Stimulated activated CD8-positive, alpha-beta memory T cell treated with anti-CD3 and anti-CD28 coated beads, Interleukin-4, amount 100 ng/mL, for 24 hours (primary cell): ENCODE data around the gene ABCG5.

Experiments used
- DNase-seq: peaks from one replicate; pipeline ENCODE4 v3.0.0-alpha.2; 2020; ENCODE audit warnings: low read depth

ABCG5 gene

GRCh38 chr2:43841949-43842865 is 3.6 kb upstream of the ABCG5 start:
- no peak for DNase-seq

- DNase-seq = no peak
Measured at GRCh38 chr2:43840965-43841364, 2.3 kb upstream of the ABCG5 start.

GRCh38 chr2:43839776-43840564 is 1.3 kb upstream of the ABCG5 start:
- no peak for DNase-seq

GRCh38 chr2:43837831-43838559 is 644 bp downstream of the ABCG5 start:
- no peak for DNase-seq

- DNase-seq = no peak
Measured at GRCh38 chr2:43837033-43837432, 1.6 kb downstream of the ABCG5 start.

- no peak for DNase-seq
Measured at GRCh38 chr2:43832457-43832856, 6.2 kb downstream of the ABCG5 start.

GRCh38 chr2:43831543-43832294 is 6.9 kb downstream of the ABCG5 start:
- DNase-seq = no peak

- DNase-seq = no peak
Measured at GRCh38 chr2:43826305-43827250, 12.1 kb downstream of the ABCG5 start.

GRCh38 chr2:43825841-43826240 is 12.8 kb downstream of the ABCG5 start:
- no peak for DNase-seq

- no peak for DNase-seq
Measured at GRCh38 chr2:43824951-43825493, 13.6 kb downstream of the ABCG5 start.

GRCh38 chr2:43824512-43824911 is 14.1 kb downstream of the ABCG5 start:
- DNase-seq = no peak

- DNase-seq = no peak
Measured at GRCh38 chr2:43823751-43824150, 14.9 kb downstream of the ABCG5 start.

- DNase-seq = no peak
Measured at GRCh38 chr2:43822839-43823238, 15.8 kb downstream of the ABCG5 start.

GRCh38 chr2:43819491-43820163 is 19.0 kb downstream of the ABCG5 start:
- DNase-seq = no peak

- DNase-seq = no peak
Measured at GRCh38 chr2:43818761-43819160, 19.9 kb downstream of the ABCG5 start.

- DNase-seq = no peak
Measured at GRCh38 chr2:43814711-43815110, 23.9 kb downstream of the ABCG5 start.

- DNase-seq = no peak
Measured at GRCh38 chr2:43812947-43813346, 25.7 kb downstream of the ABCG5 start.

- DNase-seq = no peak
Measured at GRCh38 chr2:43812006-43812405, 26.6 kb downstream of the ABCG5 start.

GRCh38 chr2:43810888-43811287 is 27.8 kb downstream of the ABCG5 start:
- no peak for DNase-seq

GRCh38 chr2:43810452-43810851 is 28.2 kb downstream of the ABCG5 start:
- no peak for DNase-seq
